Measurements from ENCODE around the gene KPNB1.

DNA sequence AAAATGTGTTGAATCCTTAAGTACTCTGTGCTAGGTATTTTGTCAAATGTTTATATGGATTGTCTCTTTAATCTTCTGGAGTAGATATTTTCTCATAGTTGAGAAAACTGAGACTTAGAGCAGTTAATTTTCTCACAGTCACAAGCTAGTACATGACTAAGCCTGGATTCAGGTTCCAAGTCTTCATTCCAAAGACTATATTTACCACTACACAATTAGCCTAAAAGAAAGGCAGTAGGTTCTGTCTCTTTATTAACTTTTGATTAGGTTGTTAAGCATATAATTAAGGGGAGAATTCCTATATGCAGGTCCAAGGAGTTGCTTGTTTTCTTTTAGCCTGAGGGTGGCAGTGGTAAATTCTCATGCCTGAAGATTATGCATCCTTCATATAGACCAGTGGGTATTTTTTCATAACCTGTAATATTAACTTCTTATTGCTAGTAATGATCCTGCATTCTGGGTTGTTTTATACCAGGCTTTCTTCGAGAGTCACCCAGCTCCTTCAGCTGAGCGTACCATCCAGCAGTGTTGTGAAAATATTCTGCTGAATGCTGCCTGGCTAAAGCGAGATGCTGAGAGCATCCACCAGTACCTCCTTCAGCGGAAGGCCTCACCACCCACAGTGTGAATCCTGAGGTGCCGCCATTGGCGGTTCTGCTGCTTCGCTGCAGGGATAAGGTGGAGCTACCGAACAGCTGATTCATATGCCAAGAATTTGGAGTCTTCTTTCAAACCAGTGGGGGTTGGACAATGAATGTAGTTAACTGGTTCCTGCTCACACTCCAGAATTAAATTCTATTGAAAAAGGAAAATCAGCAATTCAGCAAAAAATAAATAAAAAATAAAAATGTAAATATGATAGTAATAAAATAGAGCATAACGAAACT lies 28.2 kb upstream of the KPNB1 start:
- no peak for TF ChIP-seq POLR2A (IDR thresholded peaks at IDR 0.05; ENCODE audit: low read depth)
- TF ChIP-seq, protein P1, sequence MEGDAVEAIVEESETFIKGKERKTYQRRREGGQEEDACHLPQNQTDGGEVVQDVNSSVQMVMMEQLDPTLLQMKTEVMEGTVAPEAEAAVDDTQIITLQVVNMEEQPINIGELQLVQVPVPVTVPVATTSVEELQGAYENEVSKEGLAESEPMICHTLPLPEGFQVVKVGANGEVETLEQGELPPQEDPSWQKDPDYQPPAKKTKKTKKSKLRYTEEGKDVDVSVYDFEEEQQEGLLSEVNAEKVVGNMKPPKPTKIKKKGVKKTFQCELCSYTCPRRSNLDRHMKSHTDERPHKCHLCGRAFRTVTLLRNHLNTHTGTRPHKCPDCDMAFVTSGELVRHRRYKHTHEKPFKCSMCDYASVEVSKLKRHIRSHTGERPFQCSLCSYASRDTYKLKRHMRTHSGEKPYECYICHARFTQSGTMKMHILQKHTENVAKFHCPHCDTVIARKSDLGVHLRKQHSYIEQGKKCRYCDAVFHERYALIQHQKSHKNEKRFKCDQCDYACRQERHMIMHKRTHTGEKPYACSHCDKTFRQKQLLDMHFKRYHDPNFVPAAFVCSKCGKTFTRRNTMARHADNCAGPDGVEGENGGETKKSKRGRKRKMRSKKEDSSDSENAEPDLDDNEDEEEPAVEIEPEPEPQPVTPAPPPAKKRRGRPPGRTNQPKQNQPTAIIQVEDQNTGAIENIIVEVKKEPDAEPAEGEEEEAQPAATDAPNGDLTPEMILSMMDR (IDR thresholded peaks at IDR 0.05): no peak
